Thoracic aorta (tissue), 2 donors: ENCODE data around the gene FAM237B. TPM values are rescaled to one million over a fixed set of nuclear protein-coding genes. Genes with fewer than 3 reads are reported as not detected.

ENCODE experiments used
- ATAC-seq: fragments of 150-250 bp; one replicate; pipeline ENCODE4 v1.8.0; 2017; ENCODE audit warnings: low read depth; ENCODE audit not compliant: insufficient number of reproducible peaks, low FRiP score
- DNase-seq: peaks from one replicate; pipeline ENCODE4 v3.0.0-alpha.2; 2020; ENCODE audit warnings: low spot score
- H3K27ac ChIP-seq, 2 donors: fragments of 200-600 bp; sonication (generic); 1 replicate in 1 of 2; 2 replicates in 1 of 2; pipeline ENCODE4 v1.5.1; 2016; ENCODE audit warnings: mild to moderate bottlenecking in 2 of 2, moderate library complexity in 2 of 2
- H3K27me3 ChIP-seq: fragments of 200-600 bp; sonication (generic); replicated peaks from 2 replicates; pipeline ENCODE4 v1.6.0; 2016; ENCODE audit warnings: mild to moderate bottlenecking; ENCODE audit not compliant: insufficient read depth
- H3K36me3 ChIP-seq: fragments of 200-600 bp; sonication (generic); one replicate; pipeline ENCODE4 v1.5.1; 2016
- H3K4me1 ChIP-seq, 2 donors: fragments of 200-600 bp; sonication (generic); 1 replicate in 1 of 2; 2 replicates in 1 of 2; pipeline versions ENCODE4 v1.5.1 to v1.6.0; 2016; ENCODE audit warnings: low read depth in 2 of 2, mild to moderate bottlenecking in 1 of 2; ENCODE audit not compliant: control insufficient read depth in 1 of 2
- H3K4me3 ChIP-seq: fragments of 200-600 bp; sonication (generic); 2 replicates; pipeline ENCODE4 v1.5.1; 2016; ENCODE audit warnings: mild to moderate bottlenecking
- H3K9me3 ChIP-seq: fragments of 200-600 bp; sonication (generic); 2 replicates; pipeline ENCODE4 v1.5.1; 2016
- CTCF ChIP-seq: fragments of 200-600 bp; sonication (generic); IDR thresholded peaks from one replicate; pipeline ENCODE4 v1.5.1; 2019; ENCODE audit warnings: antibody characterized with exemption
- total RNA-seq, 2 donors: library from RNA; depleted of rRNA; stranded (reverse); fragments of >200 nt; gene quantifications; one replicate each; pipeline versions ENCODE4 v1.1.0 to v1.2.3, GENCODE V29; 2016

The FAM237B gene
- total RNA-seq, 2 donors from 2014 or later = not detected

GRCh38 chr7:90274161-90274560, 46.9 kb downstream of the FAM237B start:
- DNase-seq (no peak), ATAC-seq (no peak)
- H3K36me3 ChIP-seq = no peaks in the 10 kb centered on the region
- H3K4me3 ChIP-seq = no peak overlapping the region
- H3K27me3 ChIP-seq = no peaks in the 10 kb centered on the region
- H3K9me3 ChIP-seq = no peaks in the 10 kb centered on the region
- no peaks in the 10 kb centered on the region for H3K4me1 ChIP-seq
- H3K27ac ChIP-seq = no peak overlapping the region
- no peak for TF ChIP-seq CTCF

GRCh38 chr7:90272242-90272641, 48.9 kb downstream of the FAM237B start:
- Histone ChIP-seq H3K36me3 (no peaks in the 10 kb centered on the region), H3K4me1 (peaks cover 4 to 6% of the 10 kb centered on the region in 2 donors), H3K27ac (no peak overlapping the region), H3K9me3 (no peaks in the 10 kb centered on the region), H3K27me3 (no peaks in the 10 kb centered on the region), H3K4me3 (no peak overlapping the region)
- no peak for TF ChIP-seq CTCF
- ATAC-seq = no peak
- no peak for DNase-seq

GRCh38 chr7:90271753-90272152, 49.4 kb downstream of the FAM237B start:
- ATAC-seq = no peak
- Histone ChIP-seq H3K27ac (no peak overlapping the region), H3K4me1 (peaks cover 4 to 9% of the 10 kb centered on the region in 2 donors), H3K27me3 (no peaks in the 10 kb centered on the region), H3K36me3 (no peaks in the 10 kb centered on the region), H3K9me3 (no peaks in the 10 kb centered on the region), H3K4me3 (no peak overlapping the region)
- no peak for TF ChIP-seq CTCF
- no peak for DNase-seq

- H3K27ac ChIP-seq = no peak overlapping the region
These were observed 50.5 kb downstream of the FAM237B start for GRCh38 chr7:90270431-90271178.

GRCh38 chr7:90269163-90269562, 51.9 kb downstream of the FAM237B start:
- TF ChIP-seq CTCF = no peak
- no peak for DNase-seq
- H3K9me3 ChIP-seq = no peaks in the 10 kb centered on the region

More at GRCh38 chr7:90270431-90271178, 50.5 kb downstream of the FAM237B start:
- no peak for TF ChIP-seq CTCF
- Histone ChIP-seq H3K36me3 (no peaks in the 10 kb centered on the region), H3K4me1 (peaks cover 4 to 20% of the 10 kb centered on the region in 2 donors), H3K4me3 (no peak overlapping the region), H3K27me3 (no peaks in the 10 kb centered on the region), H3K9me3 (no peaks in the 10 kb centered on the region)
- DNase-seq = no peak
- no peak for ATAC-seq

More at GRCh38 chr7:90269163-90269562, 51.9 kb downstream of the FAM237B start:
- no peak for ATAC-seq
- H3K27ac ChIP-seq = no peak overlapping the region
- no peaks in the 10 kb centered on the region for H3K27me3 ChIP-seq
- peaks cover 4 to 20% of the 10 kb centered on the region in 2 donors for H3K4me1 ChIP-seq
- no peaks in the 10 kb centered on the region for H3K36me3 ChIP-seq
- no peak overlapping the region for H3K4me3 ChIP-seq
